Activated B cell treated with CpG ODN at 0.5 μM for 24 hours (primary cell): ENCODE measurements around the gene S100PBP. TPM values are rescaled to one million over a fixed set of nuclear protein-coding genes. Genes with fewer than 3 reads are reported as not detected.

ENCODE experiments used
- ATAC-seq: fragments of 200-7000 bp; cut with Tn5 transposase; one replicate; pipeline ENCODE4 v1.10.0; 2021; ENCODE audit warnings: low read depth, mild to moderate bottlenecking, moderate library complexity
- CTCF ChIA-PET: fragments of 350-600 bp; sonication (Branson Sonifier 250); formaldehyde crosslinking; loops from one replicate; lab custom pipeline; 2021; ENCODE audit warnings: antibody characterized with exemption; lab: Charles Lee
- POLR2A ChIA-PET: fragments of 350-600 bp; sonication (Branson Sonifier 250); formaldehyde crosslinking; loops from one replicate; lab custom pipeline; 2021; ENCODE audit warnings: antibody characterized with exemption; lab: Charles Lee
- DNase-seq: peaks from one replicate; pipeline ENCODE4 v3.0.0; 2022
- H3K27ac Mint-ChIP-seq: one replicate; pipeline ENCODE4 v1.8.0; 2020; ENCODE audit warnings: mixed read lengths
- H3K27me3 Mint-ChIP-seq: one replicate; pipeline ENCODE4 v1.8.0; 2021; ENCODE audit warnings: mixed read lengths
- H3K36me3 Mint-ChIP-seq: one replicate; pipeline ENCODE4 v1.8.0; 2021; ENCODE audit warnings: low read depth, mixed read lengths
- H3K4me1 Mint-ChIP-seq: one replicate; pipeline ENCODE4 v1.8.0; 2021; ENCODE audit warnings: mixed read lengths
- H3K4me3 Mint-ChIP-seq: one replicate; pipeline ENCODE4 v1.8.0; 2020; ENCODE audit warnings: mild to moderate bottlenecking, mixed read lengths
- H3K9me3 Mint-ChIP-seq: one replicate; pipeline ENCODE4 v1.8.0; 2020; ENCODE audit warnings: mixed read lengths
- CTCF ChIP-seq: fragments of 200-600 bp; IDR thresholded peaks from one replicate; pipeline ENCODE4 v1.8.0; 2022; ENCODE audit warnings: antibody characterized with exemption, mild to moderate bottlenecking
- intact Hi-C: fragments of 100-400 bp; cut with micrococcal nuclease; formaldehyde crosslinking; loops from one replicate; pipeline ENCODE4 v1.15.1; 2024
- total RNA-seq: library from RNA; stranded (reverse); gene quantifications from 2 replicates; pipeline ENCODE4 v1.2.3, GENCODE V29; 2022

S100PBP gene
- total RNA-seq, 1 donor from 2014 or later, result 50.5 TPM

GRCh38 chr1:32872192-32872460 lies 54.7 kb downstream of the S100PBP start:
- peaks cover 36% of the 10 kb centered on the region for H3K4me1 Mint-ChIP-seq
- ChIA-PET CTCF (interaction anchor here (0.9 to 3.5 kb wide), 12 partner anchors 9 to 352 kb away, joined by 3 to 29 read pairs (median 4); no protein-coding TSS in a partner anchor), POLR2A (interaction anchor here (0.6 to 1.2 kb wide), 2 partner anchors 22 to 27 kb away, joined by 3 to 4 read pairs; no protein-coding TSS in a partner anchor)
- peaks cover 41% of the 10 kb centered on the region for H3K27me3 Mint-ChIP-seq
- H3K4me3 Mint-ChIP-seq, result peak overlapping the region; percentile 19
- H3K27ac Mint-ChIP-seq, result no peak overlapping the region
- ATAC-seq (no peak), DNase-seq (no peak)
- no peak for TF ChIP-seq CTCF
- H3K9me3 Mint-ChIP-seq, result no peaks in the 10 kb centered on the region
- peaks cover 3% of the 10 kb centered on the region for H3K36me3 Mint-ChIP-seq
- intact Hi-C loops, result loop anchor here (1.0 to 5.0 kb wide), 6 partner anchors 55 to 471 kb away; partner anchors contain the start of genes S100PBP and YARS1

GRCh38 chr1:32873484-32873883 lies 56.0 kb downstream of the S100PBP start:
- Mint-ChIP-seq H3K4me1 (peaks cover 36% of the 10 kb centered on the region), H3K27ac (no peak overlapping the region), H3K27me3 (peaks cover 50% of the 10 kb centered on the region), H3K36me3 (peaks cover 3% of the 10 kb centered on the region), H3K4me3 (no peak overlapping the region), H3K9me3 (no peaks in the 10 kb centered on the region)
- intact Hi-C loops, result loop anchor here (2.0 to 5.0 kb wide), 3 partner anchors 57 to 101 kb away; partner anchors contain the start of genes S100PBP and YARS1
- TF ChIP-seq CTCF, result no peak
- ChIA-PET CTCF (interaction anchor here (1.0 to 3.5 kb wide), 6 partner anchors 19 to 213 kb away, joined by 3 to 29 read pairs (median 4); no protein-coding TSS in a partner anchor), POLR2A (no interaction called here)
- no peak for DNase-seq
- no peak for ATAC-seq

GRCh38 chr1:32874860-32875752 lies 57.7 kb downstream of the S100PBP start:
- Mint-ChIP-seq H3K9me3 (no peaks in the 10 kb centered on the region), H3K4me1 (peaks cover 30% of the 10 kb centered on the region), H3K27ac (no peak overlapping the region), H3K36me3 (no peaks in the 10 kb centered on the region), H3K27me3 (peaks cover 41% of the 10 kb centered on the region), H3K4me3 (no peak overlapping the region)
- ChIA-PET POLR2A (no interaction called here), CTCF (interaction anchor here (0.8 to 0.9 kb wide), 3 partner anchors 10 to 212 kb away, joined by 3 read pairs; no protein-coding TSS in a partner anchor)
- no peak for ATAC-seq
- intact Hi-C loops, result loop anchor here (5.0 kb wide), 2 partner anchors 78 to 103 kb away; no protein-coding TSS in a partner anchor
- DNase-seq, result no peak
- no peak for TF ChIP-seq CTCF

- Mint-ChIP-seq H3K9me3 (no peaks in the 10 kb centered on the region), H3K27me3 (peaks cover 33% of the 10 kb centered on the region), H3K4me3 (no peak overlapping the region), H3K36me3 (no peaks in the 10 kb centered on the region), H3K4me1 (peaks cover 21% of the 10 kb centered on the region), H3K27ac (no peak overlapping the region)
- TF ChIP-seq CTCF, result no peak
- POLR2A ChIA-PET, result interaction anchor here (0.6 to 0.7 kb wide), 2 partner anchors 102 to 204 kb away, joined by 3 read pairs; no protein-coding TSS in a partner anchor
- CTCF ChIA-PET, result interaction anchor here (1.1 to 2.0 kb wide), 2 partner anchors 170 to 210 kb away, joined by 3 to 7 read pairs; no protein-coding TSS in a partner anchor
- ATAC-seq, result peak; percentile 57
- intact Hi-C loops, result loop anchor here (1.0 kb wide), 1 partner anchor 210 kb away; no protein-coding TSS in a partner anchor
- DNase-seq, result peak; percentile 51
These were observed 59.1 kb downstream of the S100PBP start for GRCh38 chr1:32876341-32877210.
